ENCODE results near the gene CRYL1.

CRYL1 gene

DNA sequence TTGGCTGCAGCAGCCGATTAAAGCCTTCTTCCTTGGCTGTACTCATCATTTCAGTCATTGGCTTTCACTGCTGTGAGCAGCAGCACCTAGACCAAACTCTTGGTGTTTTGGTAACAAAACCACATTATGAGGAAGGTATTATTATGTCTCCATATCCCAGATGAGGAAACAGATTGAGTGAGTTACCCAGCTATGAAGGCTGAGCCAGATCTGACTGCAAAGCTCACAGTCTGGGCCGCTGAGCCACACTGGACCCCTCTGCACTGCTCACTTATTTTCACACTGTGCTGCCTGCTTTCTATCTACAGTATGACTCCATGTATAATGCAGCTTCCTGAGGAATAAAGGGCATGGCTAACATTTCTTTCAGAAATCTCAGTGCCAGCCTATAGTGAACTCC, 24.5 kb downstream of the CRYL1 start:
- TF ChIP-seq ZFX (IDR thresholded peaks at IDR 0.05), result no peak
- TF ChIP-seq, protein P1, sequence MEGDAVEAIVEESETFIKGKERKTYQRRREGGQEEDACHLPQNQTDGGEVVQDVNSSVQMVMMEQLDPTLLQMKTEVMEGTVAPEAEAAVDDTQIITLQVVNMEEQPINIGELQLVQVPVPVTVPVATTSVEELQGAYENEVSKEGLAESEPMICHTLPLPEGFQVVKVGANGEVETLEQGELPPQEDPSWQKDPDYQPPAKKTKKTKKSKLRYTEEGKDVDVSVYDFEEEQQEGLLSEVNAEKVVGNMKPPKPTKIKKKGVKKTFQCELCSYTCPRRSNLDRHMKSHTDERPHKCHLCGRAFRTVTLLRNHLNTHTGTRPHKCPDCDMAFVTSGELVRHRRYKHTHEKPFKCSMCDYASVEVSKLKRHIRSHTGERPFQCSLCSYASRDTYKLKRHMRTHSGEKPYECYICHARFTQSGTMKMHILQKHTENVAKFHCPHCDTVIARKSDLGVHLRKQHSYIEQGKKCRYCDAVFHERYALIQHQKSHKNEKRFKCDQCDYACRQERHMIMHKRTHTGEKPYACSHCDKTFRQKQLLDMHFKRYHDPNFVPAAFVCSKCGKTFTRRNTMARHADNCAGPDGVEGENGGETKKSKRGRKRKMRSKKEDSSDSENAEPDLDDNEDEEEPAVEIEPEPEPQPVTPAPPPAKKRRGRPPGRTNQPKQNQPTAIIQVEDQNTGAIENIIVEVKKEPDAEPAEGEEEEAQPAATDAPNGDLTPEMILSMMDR (conservative IDR thresholded peaks at IDR 0.05), result no peak
- H3K27ac ChIP-seq, result no peak overlapping the region

DNA sequence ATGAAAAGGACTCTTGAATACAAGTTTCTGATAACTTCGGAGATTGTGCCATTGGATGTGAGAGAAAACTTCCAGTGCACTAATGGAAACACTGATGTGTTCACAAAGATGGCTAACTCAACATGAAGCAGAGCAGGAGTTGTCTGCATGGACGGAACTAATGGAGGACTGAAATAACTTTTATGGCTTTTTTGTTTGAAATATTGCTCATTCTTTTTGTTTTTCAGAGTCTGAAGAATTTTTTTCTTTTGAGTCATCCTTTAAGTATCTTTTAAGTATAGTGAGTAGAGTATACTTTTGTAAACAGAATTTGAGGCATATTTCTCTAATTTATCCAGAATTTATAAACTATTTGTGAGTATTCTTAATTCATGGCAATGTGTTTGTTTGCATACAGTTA, 25.7 kb downstream of the CRYL1 start:
- no peak overlapping the region for H3K27ac ChIP-seq
- TF ChIP-seq, protein P1 (conservative IDR thresholded peaks at IDR 0.05), result no peak
- no peak for TF ChIP-seq ZFX (IDR thresholded peaks at IDR 0.05)

DNA sequence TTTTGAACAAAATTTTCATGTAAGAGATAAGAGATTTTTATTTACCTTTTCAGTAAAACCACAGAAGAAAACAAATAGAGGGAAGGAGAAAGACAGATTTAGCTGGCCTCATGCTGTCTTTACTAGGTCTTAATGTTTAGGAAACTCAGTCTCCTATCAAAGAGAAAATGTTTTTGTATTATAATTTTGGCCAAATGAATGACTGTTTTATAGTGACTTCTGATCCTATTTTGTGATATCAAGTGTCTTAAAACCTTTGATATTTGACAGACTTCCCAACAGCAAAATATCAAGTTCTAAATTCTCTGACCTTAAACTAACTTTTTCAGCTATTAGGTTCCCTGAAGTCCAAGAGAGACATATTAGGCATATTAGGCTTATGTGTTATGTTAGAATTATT, 27.0 kb downstream of the CRYL1 start:
- no peak for TF ChIP-seq ZFX (IDR thresholded peaks at IDR 0.05)
- TF ChIP-seq, protein P1 (conservative IDR thresholded peaks at IDR 0.05), result no peak
- no peak overlapping the region for H3K27ac ChIP-seq

DNA sequence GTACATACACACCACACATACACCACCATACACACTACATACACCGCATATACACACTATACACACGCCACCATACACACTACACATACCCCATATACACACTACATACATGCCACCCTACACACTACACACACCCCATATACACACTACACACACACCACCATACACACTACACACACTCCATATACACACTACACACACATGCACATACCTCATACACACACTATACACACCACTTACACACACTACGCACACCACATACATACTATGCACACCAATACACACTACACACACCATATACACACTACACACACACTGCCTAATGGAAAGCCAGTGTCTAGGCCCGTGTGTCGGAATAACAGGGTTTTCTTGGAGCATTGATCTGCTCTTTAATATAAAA, 27.5 kb downstream of the CRYL1 start:
- no peak overlapping the region for H3K27ac ChIP-seq
- TF ChIP-seq, protein P1 (conservative IDR thresholded peaks at IDR 0.05), result no peak
- TF ChIP-seq ZFX (IDR thresholded peaks at IDR 0.05), result no peak

DNA sequence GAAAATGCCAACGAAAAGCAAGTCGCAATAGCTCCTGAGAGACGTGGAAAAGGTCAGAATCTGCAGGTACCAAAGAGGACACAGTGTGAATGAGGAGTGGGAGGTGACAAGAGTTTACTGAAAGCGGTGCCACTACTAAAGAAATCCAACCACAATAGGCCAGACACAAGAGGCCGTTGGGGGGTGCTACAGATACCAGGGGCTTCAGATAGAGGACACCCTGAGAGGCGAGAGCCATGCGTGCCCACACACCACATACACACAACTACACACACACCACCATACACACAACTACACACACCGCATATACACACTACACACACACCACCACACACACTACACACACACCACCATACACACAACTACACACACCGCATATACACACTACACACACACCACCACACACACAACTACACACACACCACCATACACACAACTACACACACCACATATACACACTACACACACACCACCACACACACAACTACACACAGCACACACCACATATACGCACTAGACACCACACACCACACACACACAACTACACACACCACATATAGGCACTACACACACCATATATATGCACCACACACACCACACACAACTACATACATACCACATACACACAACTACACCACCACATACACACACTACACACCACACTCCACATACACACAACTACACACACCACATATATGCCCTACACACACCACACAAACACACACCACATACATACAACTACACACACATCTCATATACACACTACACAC, 28.5 kb downstream of the CRYL1 start:
- TF ChIP-seq ZFX (IDR thresholded peaks at IDR 0.05), result no peak
- TF ChIP-seq, protein P1 (conservative IDR thresholded peaks at IDR 0.05), result no peak
- H3K27ac ChIP-seq, result no peak overlapping the region

DNA sequence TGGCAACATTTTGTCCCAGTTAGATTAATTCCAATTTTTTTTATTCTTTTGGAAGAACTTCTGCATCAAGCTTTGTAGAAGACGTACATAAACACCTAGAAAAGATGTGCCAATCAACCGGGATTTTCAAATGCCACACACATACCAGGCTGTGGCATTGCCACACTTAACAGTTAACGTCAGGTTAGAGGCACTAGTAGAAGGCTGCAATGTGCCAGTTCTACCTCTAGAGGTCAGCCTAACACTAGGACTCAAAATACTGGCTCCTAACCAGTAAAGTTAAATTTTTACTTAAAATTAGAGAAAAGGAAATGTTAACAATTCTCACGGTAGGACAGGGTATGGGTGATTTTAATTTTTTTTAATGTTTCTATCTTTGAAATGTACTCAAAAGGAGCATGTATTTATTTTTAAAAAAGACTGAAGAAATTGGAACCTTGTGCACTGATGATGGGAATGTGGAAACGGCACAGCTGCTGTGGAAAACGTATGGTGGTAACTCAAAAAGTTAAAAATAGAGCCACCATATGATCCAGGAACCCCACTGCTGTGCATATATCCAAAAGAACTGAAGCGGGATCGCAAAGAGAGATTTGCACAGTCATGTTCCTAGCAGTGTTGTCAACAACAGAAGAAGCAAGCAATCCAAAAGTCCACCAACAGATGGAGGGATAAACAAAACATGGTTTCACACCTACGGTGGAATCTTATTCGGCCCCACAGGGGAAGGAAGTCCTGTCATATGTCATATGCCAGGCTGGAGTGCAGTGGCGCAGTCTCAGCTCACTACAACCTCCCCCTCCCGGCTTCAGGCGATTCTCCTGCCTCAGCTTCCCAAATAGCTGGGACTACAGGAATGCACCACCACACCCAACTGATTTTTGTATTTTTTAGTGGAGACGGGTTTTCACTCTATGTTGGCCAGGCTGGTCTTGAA, 30.3 kb downstream of the CRYL1 start:
- H3K27ac ChIP-seq, result peak overlapping the region; percentile 9; the same call in 1 of the 2 replicates
- TF ChIP-seq, protein P1 (conservative IDR thresholded peaks at IDR 0.05), result peak; percentile 99
- no peak for TF ChIP-seq ZFX (IDR thresholded peaks at IDR 0.05)

DNA sequence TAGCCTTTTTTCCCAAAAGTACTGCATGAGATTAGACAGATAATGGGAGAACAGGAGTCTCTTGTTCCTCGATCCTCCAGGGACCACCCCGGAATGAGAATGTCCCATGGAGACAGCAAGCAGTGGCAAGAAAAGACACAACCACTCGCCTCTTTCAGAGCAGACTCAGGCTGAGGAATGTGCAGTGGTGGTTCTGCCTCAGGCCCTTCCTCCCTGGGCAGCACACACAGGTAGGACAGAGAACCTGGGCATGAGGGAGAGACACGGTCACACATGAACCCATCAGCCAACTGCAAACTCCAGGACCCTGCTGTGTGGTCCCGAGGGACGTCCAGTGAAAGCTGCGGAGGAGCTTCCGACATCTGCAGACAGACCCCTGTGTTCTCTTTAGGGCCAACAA, 31.0 kb downstream of the CRYL1 start:
- H3K27ac ChIP-seq, result no peak overlapping the region
- no peak for TF ChIP-seq ZFX (IDR thresholded peaks at IDR 0.05)
- TF ChIP-seq, protein P1 (conservative IDR thresholded peaks at IDR 0.05), result no peak

Data from C4-2B (cell line).